ENCODE results near the gene ATG9B.

- TF ChIP-seq, protein P1, sequence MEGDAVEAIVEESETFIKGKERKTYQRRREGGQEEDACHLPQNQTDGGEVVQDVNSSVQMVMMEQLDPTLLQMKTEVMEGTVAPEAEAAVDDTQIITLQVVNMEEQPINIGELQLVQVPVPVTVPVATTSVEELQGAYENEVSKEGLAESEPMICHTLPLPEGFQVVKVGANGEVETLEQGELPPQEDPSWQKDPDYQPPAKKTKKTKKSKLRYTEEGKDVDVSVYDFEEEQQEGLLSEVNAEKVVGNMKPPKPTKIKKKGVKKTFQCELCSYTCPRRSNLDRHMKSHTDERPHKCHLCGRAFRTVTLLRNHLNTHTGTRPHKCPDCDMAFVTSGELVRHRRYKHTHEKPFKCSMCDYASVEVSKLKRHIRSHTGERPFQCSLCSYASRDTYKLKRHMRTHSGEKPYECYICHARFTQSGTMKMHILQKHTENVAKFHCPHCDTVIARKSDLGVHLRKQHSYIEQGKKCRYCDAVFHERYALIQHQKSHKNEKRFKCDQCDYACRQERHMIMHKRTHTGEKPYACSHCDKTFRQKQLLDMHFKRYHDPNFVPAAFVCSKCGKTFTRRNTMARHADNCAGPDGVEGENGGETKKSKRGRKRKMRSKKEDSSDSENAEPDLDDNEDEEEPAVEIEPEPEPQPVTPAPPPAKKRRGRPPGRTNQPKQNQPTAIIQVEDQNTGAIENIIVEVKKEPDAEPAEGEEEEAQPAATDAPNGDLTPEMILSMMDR (conservative IDR thresholded peaks at IDR 0.05; ENCODE audit: low read depth, low read length), result no peak
- TF ChIP-seq EZH2phosphoT487 (IDR thresholded peaks at IDR 0.05; ENCODE audit: borderline replicate concordance, low read length), result no peak
Observed at GRCh38 chr7:151057989-151058780, 33.9 kb upstream of the ATG9B start.
